GM19099 (cell line): ENCODE data around the gene LIG3.

Experiments
- POLR2A ChIP-seq: IDR thresholded peaks from 3 replicates; pipeline ENCODE4 v1.6.1; 2011; ENCODE audit warnings: low read depth; ENCODE audit not compliant: insufficient read length; ENCODE audit errors: extremely low read depth

LIG3 gene

GRCh38 chr17:35052780-35053179 is 72.5 kb downstream of the LIG3 start:
- TF ChIP-seq POLR2A, result no peak

GRCh38 chr17:35053204-35053603 is 72.9 kb downstream of the LIG3 start:
- no peak for TF ChIP-seq POLR2A

GRCh38 chr17:35056013-35056412 is 75.7 kb downstream of the LIG3 start:
- no peak for TF ChIP-seq POLR2A

GRCh38 chr17:35057332-35057915 is 77.1 kb downstream of the LIG3 start:
- TF ChIP-seq POLR2A, result no peak
